HL-60 (cell line): ENCODE results near the gene SETD7.

Experiments used
- DNase-seq, 2 experiments: peaks; one replicate each; pipeline ENCODE4 v3.0.0-alpha.2; 2010 to 2020; ENCODE audit warnings: low read depth in 1 of 2, low spot score in 1 of 2
- H3K27ac ChIP-seq: fragments of 250-450 bp; sonication (Bioruptor Pico); replicated peaks from 2 replicates; pipeline ENCODE4 v1.5.1; 2020; ENCODE audit warnings: mild to moderate bottlenecking, moderate library complexity
- H3K27me3 ChIP-seq: fragments of 250-450 bp; sonication (Bioruptor Pico); 2 replicates; pipeline ENCODE4 v1.5.1; 2021; ENCODE audit warnings: mild to moderate bottlenecking, moderate library complexity; ENCODE audit not compliant: insufficient read depth, poor library complexity, severe bottlenecking
- H3K4me3 ChIP-seq: replicated peaks from 2 replicates; pipeline ENCODE4 v1.5.1; 2011; ENCODE audit warnings: mild to moderate bottlenecking, control low read depth, low read length; ENCODE audit not compliant: insufficient read depth
- GABPA ChIP-seq: IDR thresholded peaks from 2 replicates; pipeline ENCODE4 v1.6.1; 2012; ENCODE audit warnings: low read depth
- POLR2AphosphoS5 ChIP-seq: IDR thresholded peaks from 2 replicates; pipeline ENCODE4 v1.6.1; 2012; ENCODE audit warnings: low read depth
- SPI1 ChIP-seq: IDR thresholded peaks from 2 replicates; pipeline ENCODE4 v1.6.1; 2012; ENCODE audit warnings: low read depth, mild to moderate bottlenecking, borderline replicate concordance
- TF ChIP-seq, protein P1 (sequence below): IDR thresholded peaks from one replicate; pipeline ENCODE4 v1.5.1; 2011; ENCODE audit warnings: low read length, control low read depth, inconsistent platforms; ENCODE audit not compliant: insufficient read depth
- TF ChIP-seq, protein P2 (sequence below): IDR thresholded peaks from 2 replicates; pipeline ENCODE4 v1.6.1; 2012; ENCODE audit warnings: low read depth; ENCODE audit not compliant: insufficient replicate concordance

Gene SETD7

DNA sequence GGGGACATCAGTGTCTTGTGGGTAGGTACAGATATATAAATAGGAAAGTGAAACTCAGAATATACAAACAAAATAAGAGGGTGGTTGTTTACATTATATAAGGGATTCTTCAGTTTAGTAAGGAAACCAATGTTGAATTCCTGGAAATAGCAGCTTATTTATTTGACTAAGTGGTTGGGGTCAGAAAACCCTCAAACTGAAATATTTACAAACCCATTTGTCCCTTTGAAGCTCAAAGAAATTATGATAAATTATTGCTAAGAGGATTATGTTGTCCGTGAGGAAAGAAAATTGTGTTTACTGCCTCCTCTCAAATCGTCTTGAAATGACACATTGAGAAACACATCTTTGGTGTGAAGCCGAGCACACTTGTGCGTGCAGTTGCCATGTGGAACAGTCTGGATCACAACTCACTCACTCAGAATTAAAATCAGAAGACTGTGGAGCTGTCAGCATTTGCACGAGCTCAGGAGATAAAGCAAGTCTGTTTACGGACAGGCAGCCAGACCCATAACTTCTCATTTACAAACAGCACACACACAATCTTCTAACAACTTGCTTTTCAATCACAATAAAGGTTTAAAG, 46.8 kb upstream of the SETD7 start:
- H3K27ac ChIP-seq = no peak overlapping the region
- H3K4me3 ChIP-seq = no peak overlapping the region
- no peak for DNase-seq
- TF ChIP-seq POLR2AphosphoS5 (no peak), GABPA (no peak), SPI1 (no peak)
- TF ChIP-seq, protein P1, sequence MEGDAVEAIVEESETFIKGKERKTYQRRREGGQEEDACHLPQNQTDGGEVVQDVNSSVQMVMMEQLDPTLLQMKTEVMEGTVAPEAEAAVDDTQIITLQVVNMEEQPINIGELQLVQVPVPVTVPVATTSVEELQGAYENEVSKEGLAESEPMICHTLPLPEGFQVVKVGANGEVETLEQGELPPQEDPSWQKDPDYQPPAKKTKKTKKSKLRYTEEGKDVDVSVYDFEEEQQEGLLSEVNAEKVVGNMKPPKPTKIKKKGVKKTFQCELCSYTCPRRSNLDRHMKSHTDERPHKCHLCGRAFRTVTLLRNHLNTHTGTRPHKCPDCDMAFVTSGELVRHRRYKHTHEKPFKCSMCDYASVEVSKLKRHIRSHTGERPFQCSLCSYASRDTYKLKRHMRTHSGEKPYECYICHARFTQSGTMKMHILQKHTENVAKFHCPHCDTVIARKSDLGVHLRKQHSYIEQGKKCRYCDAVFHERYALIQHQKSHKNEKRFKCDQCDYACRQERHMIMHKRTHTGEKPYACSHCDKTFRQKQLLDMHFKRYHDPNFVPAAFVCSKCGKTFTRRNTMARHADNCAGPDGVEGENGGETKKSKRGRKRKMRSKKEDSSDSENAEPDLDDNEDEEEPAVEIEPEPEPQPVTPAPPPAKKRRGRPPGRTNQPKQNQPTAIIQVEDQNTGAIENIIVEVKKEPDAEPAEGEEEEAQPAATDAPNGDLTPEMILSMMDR = no peak
- TF ChIP-seq, protein P2, sequence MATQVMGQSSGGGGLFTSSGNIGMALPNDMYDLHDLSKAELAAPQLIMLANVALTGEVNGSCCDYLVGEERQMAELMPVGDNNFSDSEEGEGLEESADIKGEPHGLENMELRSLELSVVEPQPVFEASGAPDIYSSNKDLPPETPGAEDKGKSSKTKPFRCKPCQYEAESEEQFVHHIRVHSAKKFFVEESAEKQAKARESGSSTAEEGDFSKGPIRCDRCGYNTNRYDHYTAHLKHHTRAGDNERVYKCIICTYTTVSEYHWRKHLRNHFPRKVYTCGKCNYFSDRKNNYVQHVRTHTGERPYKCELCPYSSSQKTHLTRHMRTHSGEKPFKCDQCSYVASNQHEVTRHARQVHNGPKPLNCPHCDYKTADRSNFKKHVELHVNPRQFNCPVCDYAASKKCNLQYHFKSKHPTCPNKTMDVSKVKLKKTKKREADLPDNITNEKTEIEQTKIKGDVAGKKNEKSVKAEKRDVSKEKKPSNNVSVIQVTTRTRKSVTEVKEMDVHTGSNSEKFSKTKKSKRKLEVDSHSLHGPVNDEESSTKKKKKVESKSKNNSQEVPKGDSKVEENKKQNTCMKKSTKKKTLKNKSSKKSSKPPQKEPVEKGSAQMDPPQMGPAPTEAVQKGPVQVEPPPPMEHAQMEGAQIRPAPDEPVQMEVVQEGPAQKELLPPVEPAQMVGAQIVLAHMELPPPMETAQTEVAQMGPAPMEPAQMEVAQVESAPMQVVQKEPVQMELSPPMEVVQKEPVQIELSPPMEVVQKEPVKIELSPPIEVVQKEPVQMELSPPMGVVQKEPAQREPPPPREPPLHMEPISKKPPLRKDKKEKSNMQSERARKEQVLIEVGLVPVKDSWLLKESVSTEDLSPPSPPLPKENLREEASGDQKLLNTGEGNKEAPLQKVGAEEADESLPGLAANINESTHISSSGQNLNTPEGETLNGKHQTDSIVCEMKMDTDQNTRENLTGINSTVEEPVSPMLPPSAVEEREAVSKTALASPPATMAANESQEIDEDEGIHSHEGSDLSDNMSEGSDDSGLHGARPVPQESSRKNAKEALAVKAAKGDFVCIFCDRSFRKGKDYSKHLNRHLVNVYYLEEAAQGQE = no peak
- H3K27me3 ChIP-seq = no peaks in the 10 kb centered on the region

DNA sequence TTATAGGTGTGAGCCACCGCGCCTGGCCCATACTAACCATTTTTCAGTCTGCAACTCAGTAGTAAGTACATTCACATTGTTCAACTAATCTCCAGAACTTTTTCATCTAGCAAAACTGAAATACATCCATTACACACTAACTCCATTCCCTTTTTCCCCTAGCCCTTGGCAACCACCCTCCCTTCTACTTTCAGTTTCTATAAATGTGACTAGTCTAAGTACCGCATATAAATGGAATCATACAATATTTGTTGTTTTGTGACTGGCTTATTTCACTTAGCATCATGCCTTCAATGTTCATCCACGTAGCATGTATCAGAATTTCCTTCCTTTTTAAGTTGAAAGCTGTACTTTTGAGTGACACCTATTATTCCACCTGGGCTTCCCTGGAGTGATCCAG, 44.6 kb upstream of the SETD7 start:
- TF ChIP-seq, protein P2 = no peak
- TF ChIP-seq POLR2AphosphoS5 (no peak), SPI1 (no peak), GABPA (no peak)
- TF ChIP-seq, protein P1 = no peak
- no peak for DNase-seq
- Histone ChIP-seq H3K27ac (no peak overlapping the region), H3K4me3 (no peak overlapping the region), H3K27me3 (peaks cover 2% of the 10 kb centered on the region)

DNA sequence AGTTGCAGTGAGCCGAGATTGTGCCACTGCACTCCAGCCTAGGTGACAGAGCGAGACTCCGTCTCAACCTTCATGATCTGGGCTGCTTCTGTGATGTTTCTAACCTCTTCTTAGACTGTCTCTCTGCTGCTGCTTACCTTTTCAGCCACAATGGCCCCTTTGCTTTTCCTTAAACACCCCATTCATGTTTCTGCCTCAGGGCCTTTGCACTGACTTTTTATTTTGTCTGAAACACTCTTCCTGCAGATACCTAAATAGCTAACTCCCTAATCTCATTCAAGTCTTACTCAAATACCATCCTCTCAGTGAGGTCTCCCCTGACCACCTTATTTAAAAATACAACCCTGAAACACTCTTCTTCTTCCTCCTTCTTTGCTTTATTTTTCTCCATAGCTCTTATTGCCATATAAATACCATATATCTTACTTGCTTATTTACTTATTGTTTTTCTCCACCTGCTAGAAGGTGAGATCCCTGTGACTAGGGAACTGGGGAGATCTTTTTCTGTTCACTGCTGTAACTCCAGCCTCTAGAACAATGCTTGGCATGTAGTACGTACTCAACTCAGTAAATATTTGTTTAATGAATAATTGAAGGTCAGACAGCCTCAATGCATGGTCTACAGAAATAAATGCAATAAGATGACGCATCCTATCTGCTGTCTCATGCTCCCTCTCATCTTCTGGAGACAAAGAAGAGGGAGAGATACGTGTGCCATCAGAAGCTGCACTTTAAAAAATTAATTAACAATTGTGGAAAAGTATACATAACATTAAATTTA, 43.8 kb upstream of the SETD7 start:
- no peak overlapping the region for H3K4me3 ChIP-seq
- H3K27me3 ChIP-seq = peaks cover 2% of the 10 kb centered on the region
- no peak for DNase-seq
- H3K27ac ChIP-seq = no peak overlapping the region
- TF ChIP-seq SPI1 = no peak
- no peak for TF ChIP-seq POLR2AphosphoS5
- no peak for TF ChIP-seq GABPA

DNA sequence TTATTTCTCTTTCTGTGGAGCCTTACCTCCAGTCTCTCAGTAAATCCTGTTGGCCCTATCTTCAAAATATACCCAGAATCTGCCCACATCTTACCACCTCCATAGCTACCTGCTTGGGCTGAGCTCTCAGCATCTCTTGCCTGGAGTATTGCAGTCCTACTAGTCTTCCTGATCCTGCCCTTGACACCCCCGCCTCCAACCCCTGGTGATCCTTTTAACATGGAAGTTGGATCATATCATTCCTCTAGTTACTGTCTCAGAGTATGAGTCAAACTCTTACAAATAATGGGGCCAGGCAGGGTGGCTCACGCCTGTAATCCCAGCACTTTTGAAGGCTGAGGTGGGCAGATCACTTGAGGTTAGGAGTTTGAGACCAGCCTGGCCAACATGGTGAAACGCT, 43.1 kb upstream of the SETD7 start:
- peaks cover 2% of the 10 kb centered on the region for H3K27me3 ChIP-seq
- H3K4me3 ChIP-seq = no peak overlapping the region
- TF ChIP-seq GABPA (no peak), SPI1 (no peak), POLR2AphosphoS5 (no peak)
- TF ChIP-seq, protein P1 = no peak
- TF ChIP-seq, protein P2 = no peak
- DNase-seq = no peak
- H3K27ac ChIP-seq = no peak overlapping the region
